HG03064 (cell line): Measurements from ENCODE around the gene CNTNAP2.

Experiments
- ATAC-seq: cut with Tn5 transposase; IDR thresholded peaks from one replicate; pipeline ENCODE4 v1.9.1; 2021; ENCODE audit warnings: low read depth; ENCODE audit not compliant: unreplicated experiment

CNTNAP2 gene

GRCh38 chr7:146740039-146740438 lies 623.4 kb downstream of the CNTNAP2 start:
- no peak for ATAC-seq

DNA sequence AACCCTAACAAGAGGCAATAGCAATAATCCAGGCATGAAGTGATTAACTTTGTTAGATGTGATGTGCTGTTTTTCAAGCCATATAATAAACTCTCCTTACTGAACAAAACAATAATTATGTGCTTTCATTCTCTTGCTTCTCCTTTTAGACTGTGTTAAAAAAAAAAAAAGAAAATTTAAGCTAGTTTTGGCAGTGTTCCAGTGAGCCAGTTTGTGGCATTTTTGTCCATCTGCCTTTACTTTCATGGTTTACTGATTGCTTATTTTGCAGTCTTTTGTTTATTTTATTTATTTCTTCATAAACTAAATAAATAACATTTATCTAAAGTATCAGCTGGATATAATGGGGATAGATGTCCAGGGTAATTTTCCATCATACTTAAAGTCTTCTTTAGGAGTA lies 625.3 kb downstream of the CNTNAP2 start:
- ATAC-seq = no peak

DNA sequence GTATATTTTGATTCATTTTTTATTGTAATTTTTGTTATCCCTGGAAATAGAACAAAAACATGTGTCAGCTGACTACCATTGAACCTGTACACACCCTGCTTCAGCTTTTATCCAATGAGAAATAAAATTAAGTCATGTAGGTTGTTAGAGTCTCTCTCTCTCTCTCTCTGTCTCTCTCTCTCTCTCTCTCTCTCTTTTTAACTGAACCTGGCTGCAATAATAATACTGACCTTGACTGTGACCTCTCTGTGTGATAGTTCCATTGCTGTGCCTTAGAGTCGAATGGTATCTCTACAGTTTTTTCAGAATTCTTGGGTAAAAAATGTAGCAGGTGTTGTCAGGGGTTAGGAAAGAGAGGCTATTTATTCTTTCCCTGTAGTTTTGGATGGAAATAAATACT lies 637.8 kb downstream of the CNTNAP2 start:
- ATAC-seq = no peak

- ATAC-seq = no peak
These were observed 639.0 kb downstream of the CNTNAP2 start for GRCh38 chr7:146755585-146755984.

DNA sequence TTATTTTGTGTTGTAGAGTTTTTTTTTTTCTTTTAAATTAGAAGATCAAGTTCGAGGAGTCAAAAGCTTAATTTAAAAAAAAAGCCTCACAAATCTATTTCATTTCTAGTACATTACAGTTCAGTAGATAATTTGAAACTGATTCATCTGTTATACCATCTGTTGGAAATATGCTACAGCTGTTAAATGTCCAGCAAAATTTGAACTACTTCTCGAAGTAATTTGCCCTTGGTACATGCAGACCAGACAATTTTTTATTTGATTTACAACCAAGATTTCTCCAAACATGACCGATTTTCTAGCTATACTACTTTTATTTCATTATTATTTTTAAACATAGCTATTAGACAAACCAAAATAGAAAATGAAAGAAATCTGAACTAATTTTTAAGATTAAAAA lies 647.9 kb downstream of the CNTNAP2 start:
- ATAC-seq = no peak

DNA sequence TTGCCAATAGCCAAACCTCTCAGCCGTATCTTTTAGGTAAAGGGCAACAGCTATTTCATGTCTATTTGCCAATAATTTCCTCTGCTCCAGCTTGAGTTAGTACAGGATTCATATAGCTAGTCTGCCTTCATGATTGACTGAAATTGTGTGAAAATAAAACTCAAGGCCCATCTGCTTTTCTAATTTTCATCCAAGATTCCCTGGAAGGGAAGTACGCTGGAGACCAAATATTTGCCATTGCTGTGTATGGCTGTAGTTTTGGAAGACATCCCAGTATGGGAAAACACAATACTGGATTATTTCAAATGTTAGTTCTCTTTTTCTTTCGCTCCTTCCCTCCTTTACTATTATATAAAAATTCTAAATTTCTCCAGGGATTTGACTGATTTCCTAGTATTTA lies 652.4 kb downstream of the CNTNAP2 start:
- ATAC-seq = no peak

- ATAC-seq = no peak
These were observed 656.0 kb downstream of the CNTNAP2 start for GRCh38 chr7:146772601-146773000.

DNA sequence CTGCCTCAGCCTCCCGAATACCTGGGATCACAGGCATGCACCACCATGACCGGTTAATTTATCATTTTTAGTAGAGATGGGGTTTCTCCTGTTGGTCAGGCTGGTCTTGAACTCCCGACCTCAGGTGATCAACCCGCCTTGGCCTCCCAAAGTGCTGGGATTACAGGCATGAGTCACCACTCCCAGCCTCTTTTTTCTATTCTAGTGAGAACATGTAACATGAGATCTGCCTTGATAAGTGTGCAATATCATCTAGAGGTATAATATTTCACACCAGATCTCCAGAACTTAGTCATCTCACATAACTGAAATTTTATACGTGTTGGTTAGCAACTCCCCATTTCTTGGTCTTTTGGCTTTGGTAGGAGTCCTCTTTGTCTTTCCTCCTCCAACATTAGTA lies 656.9 kb downstream of the CNTNAP2 start:
- ATAC-seq = no peak

- ATAC-seq = no peak
These were observed 664.9 kb downstream of the CNTNAP2 start for GRCh38 chr7:146781352-146782116.

GRCh38 chr7:146787266-146787665 lies 670.7 kb downstream of the CNTNAP2 start:
- ATAC-seq = no peak

- no peak for ATAC-seq
These were observed 671.4 kb downstream of the CNTNAP2 start for GRCh38 chr7:146788008-146788407.

GRCh38 chr7:146791344-146792285 lies 675.0 kb downstream of the CNTNAP2 start:
- no peak for ATAC-seq

DNA sequence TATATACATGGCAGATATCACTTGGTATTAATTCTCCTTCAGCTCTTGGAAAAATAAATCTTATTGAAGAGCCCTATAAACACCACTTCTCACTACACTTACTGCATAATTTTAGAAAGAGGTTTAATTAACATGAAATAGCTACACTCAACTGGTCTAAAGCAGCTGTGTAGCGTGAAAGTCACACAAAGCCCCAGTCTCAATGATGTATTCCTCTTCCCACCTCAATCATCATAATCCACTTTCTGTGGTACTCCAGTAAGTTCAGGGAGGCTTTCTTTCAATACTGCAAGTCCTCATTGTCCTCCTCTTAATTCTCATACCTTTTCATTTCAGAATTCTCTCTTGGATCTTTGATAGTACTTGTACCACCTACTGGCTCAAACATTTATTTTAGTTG lies 688.0 kb downstream of the CNTNAP2 start:
- ATAC-seq = no peak

- no peak for ATAC-seq
These were observed 688.5 kb downstream of the CNTNAP2 start for GRCh38 chr7:146805082-146805481.

DNA sequence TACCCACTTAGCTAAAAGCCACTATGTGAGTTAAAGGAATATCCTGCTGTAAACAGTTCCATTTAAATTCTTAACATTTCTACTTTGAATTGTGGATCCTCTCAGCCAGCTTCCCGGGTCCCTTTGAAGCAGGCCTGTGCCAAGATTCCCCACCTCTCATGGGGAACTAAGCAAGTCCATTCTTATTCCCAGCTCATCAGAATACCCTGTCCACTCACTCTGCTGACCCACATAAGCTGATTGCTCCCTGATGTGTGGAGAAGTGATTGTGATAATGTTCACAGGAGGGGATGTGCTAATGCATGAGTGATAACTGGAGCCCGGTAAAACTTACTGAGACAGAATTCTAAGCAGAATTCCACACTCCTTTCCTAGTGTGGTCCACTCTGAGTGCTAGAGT lies 709.7 kb downstream of the CNTNAP2 start:
- no peak for ATAC-seq

DNA sequence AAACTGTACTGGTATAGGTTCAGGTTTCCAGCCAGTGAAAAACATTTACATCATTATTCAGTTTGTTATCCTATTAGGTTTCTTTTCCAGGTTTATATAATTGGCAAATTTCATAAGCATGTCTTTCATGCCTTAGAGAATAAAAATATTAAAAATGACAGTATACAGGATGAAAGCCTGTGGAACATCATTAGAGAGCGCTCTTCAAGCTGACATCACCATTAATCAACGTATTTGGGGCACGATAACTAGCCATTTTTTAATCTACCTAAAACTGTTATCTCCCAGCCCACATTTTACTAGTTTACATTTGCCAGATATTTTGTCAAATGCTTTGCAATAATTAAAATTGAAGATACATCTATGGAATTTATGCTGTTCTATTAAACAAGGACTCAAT lies 714.1 kb downstream of the CNTNAP2 start:
- ATAC-seq = no peak

GRCh38 chr7:146831875-146832274 lies 715.3 kb downstream of the CNTNAP2 start:
- ATAC-seq = no peak

DNA sequence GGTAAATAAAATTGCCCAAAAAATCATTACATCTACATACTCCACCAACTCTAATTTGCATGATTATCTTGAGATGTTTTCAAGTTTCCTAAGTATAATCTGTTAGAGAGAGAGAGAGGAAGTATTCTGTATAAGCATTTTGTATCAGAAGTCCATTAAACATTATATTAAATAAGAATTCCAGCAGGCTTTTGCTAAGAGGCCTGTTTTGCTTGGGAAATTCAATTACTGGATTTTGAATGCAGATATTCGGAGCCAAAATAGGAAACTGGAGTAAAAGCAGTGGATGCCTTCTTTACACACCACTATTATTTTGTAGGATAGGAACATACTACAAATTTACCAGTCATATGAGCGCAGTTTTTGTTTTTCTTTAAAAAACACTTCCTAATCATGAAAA lies 727.8 kb downstream of the CNTNAP2 start:
- no peak for ATAC-seq

DNA sequence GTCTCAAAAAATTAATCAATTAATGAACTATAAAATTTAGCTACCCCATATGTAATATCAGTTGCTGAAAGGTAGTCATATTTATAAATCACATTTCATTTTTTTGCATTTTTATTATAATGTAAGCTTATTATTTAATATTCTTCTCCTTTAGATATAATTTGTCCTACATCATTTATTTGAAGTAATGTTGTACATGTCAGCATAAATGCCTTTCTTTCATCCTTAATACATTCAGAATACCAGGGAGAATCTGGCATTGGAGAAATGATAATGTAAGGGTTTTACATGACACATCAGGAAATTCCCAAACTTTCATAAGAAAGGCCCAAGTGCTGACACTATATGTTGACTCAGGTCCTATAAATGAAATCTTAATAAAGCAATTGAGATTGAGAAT lies 742.1 kb downstream of the CNTNAP2 start:
- ATAC-seq = no peak

- ATAC-seq = no peak
These were observed 745.1 kb downstream of the CNTNAP2 start for GRCh38 chr7:146861701-146862100.

DNA sequence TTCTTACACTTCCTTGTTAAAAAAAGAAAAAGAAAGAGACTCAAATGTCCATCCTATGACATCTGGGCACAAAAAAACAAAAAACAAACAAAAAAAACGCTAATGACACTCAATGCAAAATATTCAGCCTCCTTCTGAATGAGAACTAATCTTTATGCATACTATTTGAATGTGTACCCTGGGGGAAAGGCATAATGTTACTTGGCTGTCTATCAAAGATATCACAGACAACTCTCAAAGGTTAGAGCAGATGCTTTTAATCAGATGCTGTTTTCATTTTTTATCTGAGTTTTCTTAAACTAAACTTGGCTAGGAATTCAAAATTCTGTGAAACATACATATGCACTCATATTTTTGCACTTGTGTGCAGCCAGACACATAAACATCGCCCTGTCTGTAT lies 745.8 kb downstream of the CNTNAP2 start:
- ATAC-seq = no peak

DNA sequence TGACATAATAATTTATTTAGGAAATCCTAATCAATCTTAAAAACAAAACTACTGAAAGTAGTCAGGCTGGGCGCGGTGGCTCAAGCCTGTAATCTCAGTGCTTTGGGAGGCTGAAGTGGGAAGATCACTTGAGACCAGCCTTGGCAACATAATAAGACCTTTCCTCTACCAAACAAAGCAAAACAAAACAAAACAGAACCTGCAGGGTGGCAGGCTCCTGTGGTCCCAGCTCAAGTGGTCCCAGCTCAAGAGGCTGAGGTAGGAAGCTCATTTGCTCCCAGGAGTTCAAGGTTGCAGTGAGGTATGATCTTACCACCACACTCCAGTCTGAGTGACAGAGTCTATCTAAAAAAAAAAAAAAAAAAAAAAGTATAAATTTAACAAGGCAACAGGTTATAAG lies 748.0 kb downstream of the CNTNAP2 start:
- ATAC-seq = no peak
